Measurements from ENCODE around the gene NISCH.

Gene NISCH

DNA sequence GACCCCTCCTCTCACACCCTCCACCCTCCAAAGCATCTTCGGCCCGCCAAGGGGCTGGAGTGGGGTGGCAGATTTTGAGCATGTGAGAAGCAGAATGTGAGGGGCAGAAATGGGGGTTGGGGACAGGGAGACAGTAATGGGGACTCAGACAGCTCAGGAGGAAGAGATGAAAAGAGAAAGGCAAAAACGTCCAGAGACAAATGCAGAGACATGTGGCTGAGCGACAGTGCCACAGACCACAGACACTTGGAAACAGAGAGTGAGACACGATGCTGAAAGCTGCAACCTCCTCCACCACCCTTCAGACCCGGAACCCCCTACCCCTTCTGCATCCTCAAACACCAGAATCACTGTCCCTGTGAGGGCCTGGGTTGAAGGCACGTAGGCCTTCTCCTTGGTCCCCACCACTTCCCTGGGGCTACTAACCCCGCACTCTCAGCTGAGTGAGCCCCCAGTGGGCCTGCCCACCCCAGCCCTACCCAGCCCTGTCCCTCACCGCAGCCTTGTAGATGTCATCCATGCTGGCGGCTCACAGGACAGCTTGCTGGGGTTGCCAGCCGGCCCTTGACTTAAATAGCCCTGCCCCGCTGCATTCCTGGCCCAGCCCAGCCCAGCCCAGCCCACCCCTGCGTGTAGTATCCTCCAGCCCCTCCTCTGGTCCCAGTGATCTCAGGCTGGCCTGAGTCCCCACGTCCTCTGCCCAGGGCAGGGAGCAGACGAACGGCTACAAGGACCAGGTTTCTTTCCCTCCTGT lies 1.7 kb upstream of the NISCH start, which contains the start of gene TNNC1:
Gene TNNC1, minus strand, starts transcription at position 546 of the 754 bp plus-strand sequence. Its CDS starts 26 bp downstream, at position 520.
- Histone ChIP-seq H4K91ac (ENCODE audit: low read depth, low read length, poor library complexity) (no peak within 1 kb of the TSS), H2BK15ac (ENCODE audit: low read length) (peak within 1 kb of the TSS; percentile 84), H3K36me3 (replicated peaks in 1 of 2; ENCODE audit: control insufficient read depth in 2 of 2, insufficient read depth in 2 of 2, low read length in 2 of 2) (peaks cover 9 to 19% of the 10 kb centered on the region in 2 donors), H3K4me3 (ENCODE audit: low read length in 2 of 2) (peak within 1 kb of the TSS in 1 of 2 donors; percentile 82), H3K23ac (ENCODE audit: low read depth, low read length, poor library complexity) (no peak within 1 kb of the TSS), H3K4ac (ENCODE audit: low read length) (no peak within 1 kb of the TSS), H3K18ac (ENCODE audit: low read length) (peak within 1 kb of the TSS; percentile 88), H3K79me1 (ENCODE audit: low read depth, low read length) (peaks cover 12% of the 10 kb centered on the region), H3K4me2 (ENCODE audit: insufficient read depth, low read length, poor library complexity, severe bottlenecking) (no peak within 1 kb of the TSS), H2BK12ac (ENCODE audit: low read length) (peak within 1 kb of the TSS; percentile 18), H3K9ac (ENCODE audit: low read depth, low read length, poor library complexity) (no peak within 1 kb of the TSS), H3K9me3 (replicated peaks in 1 of 2; ENCODE audit: control insufficient read depth in 2 of 2, insufficient read depth in 1 of 2, low read depth in 1 of 2, low read length in 2 of 2) (no peaks in the 10 kb centered on the region), H4K8ac (ENCODE audit: low read depth, low read length) (no peak within 1 kb of the TSS), H3K4me1 (ENCODE audit: control insufficient read depth in 2 of 2, insufficient read depth in 1 of 2, low read depth in 1 of 2, low read length in 2 of 2) (peaks cover 39 to 41% of the 10 kb centered on the region in 2 donors), H2AK5ac (ENCODE audit: low read depth, low read length) (peak within 1 kb of the TSS; percentile 79), H2AFZ (ENCODE audit: low read length) (peak within 1 kb of the TSS; percentile 98), H3K14ac (ENCODE audit: low read length) (no peak within 1 kb of the TSS), H2BK5ac (ENCODE audit: low read length) (no peak within 1 kb of the TSS), H3K27me3 (ENCODE audit: control insufficient read depth in 3 of 3, insufficient read depth in 3 of 3, low read depth in 1 of 3, low read length in 3 of 3) (peaks cover 0 to 3% (median 0%) of the 10 kb centered on the region in 3 experiments), H3K27ac (replicated peaks; ENCODE audit: low read length) (peak within 1 kb of the TSS; percentile 1), H2BK120ac (ENCODE audit: low read depth, low read length) (no peak within 1 kb of the TSS)
- WGBS, 2 donors (ENCODE audit: extremely low coverage in 2 of 2, insufficient read length in 2 of 2, insufficient replicate concordance in 1 of 2): no CpG with 5 or more reads among the region's 16 CpGs
- no peak for DNase-seq (ENCODE audit: low spot score)

DNA sequence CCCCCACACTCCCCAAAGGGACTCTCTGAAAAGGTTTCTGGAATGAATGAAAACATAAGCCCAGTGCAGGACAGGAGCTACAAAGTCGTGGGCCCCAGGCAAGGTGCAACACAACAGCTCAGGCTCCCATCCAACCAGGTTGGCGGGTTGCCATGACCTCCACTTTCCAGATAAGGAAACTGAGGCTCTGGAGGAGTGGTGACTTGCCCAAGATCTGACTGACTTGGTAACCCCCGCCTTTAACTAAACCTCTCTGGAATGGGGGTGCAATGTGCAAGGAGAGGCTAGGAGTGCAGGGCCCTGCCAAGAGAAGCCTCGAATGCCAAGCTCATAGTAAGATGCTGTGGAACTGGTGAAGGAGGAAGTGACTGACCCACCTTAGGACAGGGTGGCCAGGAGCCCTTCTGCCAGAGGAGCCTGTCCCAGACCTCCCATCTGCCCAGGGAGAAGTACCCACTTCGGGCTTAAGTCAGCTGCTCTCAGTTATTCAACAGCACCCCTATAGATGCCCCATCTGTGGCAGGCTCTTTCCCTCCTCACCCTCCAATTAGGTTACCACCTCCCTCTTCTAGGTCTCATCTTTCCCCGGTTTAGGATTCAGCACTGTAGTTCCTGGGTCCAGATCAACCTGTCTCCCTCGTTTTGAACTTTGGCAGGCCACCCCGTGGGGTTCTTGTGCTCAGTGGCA lies 1.0 kb upstream of the NISCH start:
- Histone ChIP-seq H4K8ac (ENCODE audit: low read depth, low read length) (no peak overlapping the region), H3K14ac (ENCODE audit: low read length) (no peak overlapping the region), H2AFZ (ENCODE audit: low read length) (peak overlapping the region; percentile 98), H3K4me2 (ENCODE audit: insufficient read depth, low read length, poor library complexity, severe bottlenecking) (no peak overlapping the region), H3K79me1 (ENCODE audit: low read depth, low read length) (peaks cover 12% of the 10 kb centered on the region), H2AK5ac (ENCODE audit: low read depth, low read length) (peak overlapping the region; percentile 79), H2BK5ac (ENCODE audit: low read length) (no peak overlapping the region), H3K9ac (ENCODE audit: low read depth, low read length, poor library complexity) (no peak overlapping the region), H3K4me3 (ENCODE audit: low read length in 2 of 2) (no peak overlapping the region), H3K27me3 (ENCODE audit: control insufficient read depth in 3 of 3, insufficient read depth in 3 of 3, low read depth in 1 of 3, low read length in 3 of 3) (no peaks in the 10 kb centered on the region), H3K23ac (ENCODE audit: low read depth, low read length, poor library complexity) (no peak overlapping the region), H3K27ac (replicated peaks; ENCODE audit: low read length) (peak overlapping the region; percentile 1), H3K36me3 (replicated peaks in 1 of 2; ENCODE audit: control insufficient read depth in 2 of 2, insufficient read depth in 2 of 2, low read length in 2 of 2) (peaks cover 15 to 26% of the 10 kb centered on the region in 2 donors), H2BK15ac (ENCODE audit: low read length) (peak overlapping the region; percentile 84), H2BK120ac (ENCODE audit: low read depth, low read length) (no peak overlapping the region), H2BK12ac (ENCODE audit: low read length) (peak overlapping the region; percentile 18), H4K91ac (ENCODE audit: low read depth, low read length, poor library complexity) (no peak overlapping the region), H3K9me3 (replicated peaks in 1 of 2; ENCODE audit: control insufficient read depth in 2 of 2, insufficient read depth in 1 of 2, low read depth in 1 of 2, low read length in 2 of 2) (no peaks in the 10 kb centered on the region), H3K4me1 (ENCODE audit: control insufficient read depth in 2 of 2, insufficient read depth in 1 of 2, low read depth in 1 of 2, low read length in 2 of 2) (peaks cover 39 to 41% of the 10 kb centered on the region in 2 donors), H3K18ac (ENCODE audit: low read length) (peak overlapping the region; percentile 2), H3K4ac (ENCODE audit: low read length) (no peak overlapping the region)
- no peak for DNase-seq (ENCODE audit: low spot score)
- no CpG with 5 or more reads among the region's 8 CpGs for WGBS, 2 donors (ENCODE audit: extremely low coverage in 2 of 2, insufficient read length in 2 of 2, insufficient replicate concordance in 1 of 2)

DNA sequence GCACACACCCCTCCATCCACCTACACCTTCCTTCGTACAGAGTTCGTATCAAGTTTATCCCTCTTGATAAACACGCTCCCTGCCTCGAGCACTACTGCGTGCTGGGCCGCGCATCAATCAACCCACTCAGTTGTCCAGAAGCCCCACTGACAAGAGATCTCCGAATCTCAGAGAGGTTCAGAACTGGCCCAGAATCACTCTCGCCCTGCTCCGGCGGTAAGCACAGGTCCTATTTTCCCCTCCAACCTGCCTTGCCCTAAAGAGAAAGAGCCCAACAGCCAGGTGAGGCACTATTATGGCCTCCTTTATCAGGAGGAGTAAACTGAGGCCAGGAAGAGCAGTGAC lies 494 bp upstream of the NISCH start:
- Histone ChIP-seq H2BK120ac (ENCODE audit: low read depth, low read length) (no peak overlapping the region), H3K27me3 (ENCODE audit: control insufficient read depth in 3 of 3, insufficient read depth in 3 of 3, low read depth in 1 of 3, low read length in 3 of 3) (no peaks in the 10 kb centered on the region), H2BK15ac (ENCODE audit: low read length) (peak overlapping the region; percentile 84), H3K9ac (ENCODE audit: low read depth, low read length, poor library complexity) (no peak overlapping the region), H3K4me2 (ENCODE audit: insufficient read depth, low read length, poor library complexity, severe bottlenecking) (peak overlapping the region; percentile 65), H3K36me3 (replicated peaks in 1 of 2; ENCODE audit: control insufficient read depth in 2 of 2, insufficient read depth in 2 of 2, low read length in 2 of 2) (peaks cover 15 to 31% of the 10 kb centered on the region in 2 donors), H3K4me3 (ENCODE audit: low read length in 2 of 2) (peak overlapping the region; percentile 27 to 82), H3K4me1 (ENCODE audit: control insufficient read depth in 2 of 2, insufficient read depth in 1 of 2, low read depth in 1 of 2, low read length in 2 of 2) (peaks cover 39 to 41% of the 10 kb centered on the region in 2 donors), H3K23ac (ENCODE audit: low read depth, low read length, poor library complexity) (peak overlapping the region; percentile 80), H3K79me1 (ENCODE audit: low read depth, low read length) (peaks cover 12% of the 10 kb centered on the region), H4K8ac (ENCODE audit: low read depth, low read length) (peak overlapping the region; percentile 33), H3K4ac (ENCODE audit: low read length) (no peak overlapping the region), H2AFZ (ENCODE audit: low read length) (peak overlapping the region; percentile 98), H3K14ac (ENCODE audit: low read length) (no peak overlapping the region), H2AK5ac (ENCODE audit: low read depth, low read length) (peak overlapping the region; percentile 79), H3K18ac (ENCODE audit: low read length) (peak overlapping the region; percentile 78), H2BK5ac (ENCODE audit: low read length) (no peak overlapping the region), H3K9me3 (replicated peaks in 1 of 2; ENCODE audit: control insufficient read depth in 2 of 2, insufficient read depth in 1 of 2, low read depth in 1 of 2, low read length in 2 of 2) (no peaks in the 10 kb centered on the region), H3K27ac (replicated peaks; ENCODE audit: low read length) (no peak overlapping the region), H2BK12ac (ENCODE audit: low read length) (peak overlapping the region; percentile 8), H4K91ac (ENCODE audit: low read depth, low read length, poor library complexity) (no peak overlapping the region)
- DNase-seq (ENCODE audit: low spot score): no peak
- WGBS, 2 donors (ENCODE audit: extremely low coverage in 2 of 2, insufficient read length in 2 of 2, insufficient replicate concordance in 1 of 2): no CpG with 5 or more reads among the region's 11 CpGs

All from neuronal stem cell (in vitro differentiated cells).